Stimulated activated CD8-positive, alpha-beta memory T cell treated with anti-CD3 and anti-CD28 coated beads, Interleukin-12 subunit alpha, Interleukin-12 subunit beta, amount 100 ng/mL, for 24 hours (primary cell): ENCODE measurements around the gene PAK5.

Experiments used
- DNase-seq: peaks from one replicate; pipeline ENCODE4 v3.0.0-alpha.2; 2020; ENCODE audit errors: extremely low read depth

The PAK5 gene

DNA sequence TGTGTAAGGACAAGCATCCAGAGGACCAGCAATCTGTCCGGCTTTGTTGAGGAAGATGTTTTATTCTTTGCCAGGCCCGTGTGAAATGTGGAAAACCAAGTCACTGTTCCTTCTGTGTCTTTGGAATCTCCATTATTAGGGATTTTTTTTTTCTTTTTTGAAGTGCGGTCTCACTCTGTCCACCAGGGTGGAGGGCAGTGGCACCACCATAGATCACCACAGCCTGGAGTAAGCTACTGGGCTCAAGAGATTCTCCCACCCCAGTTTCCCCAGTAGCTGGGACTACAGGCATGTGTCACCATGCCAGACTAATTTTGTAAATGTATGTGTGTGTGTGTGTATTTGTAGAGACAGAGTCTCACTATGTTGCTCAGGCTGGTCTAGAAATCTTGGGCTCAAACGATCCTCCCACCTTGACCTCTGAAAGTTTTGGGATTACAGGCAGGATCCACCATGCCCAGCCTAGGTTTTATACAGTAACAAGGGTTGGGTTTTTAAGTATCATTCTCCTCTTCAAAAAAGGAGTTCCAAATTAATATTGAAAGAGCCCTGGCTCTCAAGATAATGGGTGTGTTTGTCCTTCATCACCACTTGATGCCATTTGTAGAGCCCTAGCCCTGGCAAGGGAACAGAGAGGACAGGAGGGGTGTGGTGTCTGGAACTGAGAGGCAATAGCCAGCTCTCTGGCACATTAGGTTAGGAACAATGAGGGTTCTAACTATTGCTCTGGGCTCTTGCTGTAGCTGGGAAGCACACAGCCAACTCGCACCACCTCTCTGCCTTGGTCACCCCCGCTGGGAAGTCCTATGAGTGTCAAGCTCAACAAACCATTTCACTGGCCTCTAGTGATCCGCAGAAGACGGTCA lies 321.3 kb downstream of the PAK5 start:
- no peak for DNase-seq

DNA sequence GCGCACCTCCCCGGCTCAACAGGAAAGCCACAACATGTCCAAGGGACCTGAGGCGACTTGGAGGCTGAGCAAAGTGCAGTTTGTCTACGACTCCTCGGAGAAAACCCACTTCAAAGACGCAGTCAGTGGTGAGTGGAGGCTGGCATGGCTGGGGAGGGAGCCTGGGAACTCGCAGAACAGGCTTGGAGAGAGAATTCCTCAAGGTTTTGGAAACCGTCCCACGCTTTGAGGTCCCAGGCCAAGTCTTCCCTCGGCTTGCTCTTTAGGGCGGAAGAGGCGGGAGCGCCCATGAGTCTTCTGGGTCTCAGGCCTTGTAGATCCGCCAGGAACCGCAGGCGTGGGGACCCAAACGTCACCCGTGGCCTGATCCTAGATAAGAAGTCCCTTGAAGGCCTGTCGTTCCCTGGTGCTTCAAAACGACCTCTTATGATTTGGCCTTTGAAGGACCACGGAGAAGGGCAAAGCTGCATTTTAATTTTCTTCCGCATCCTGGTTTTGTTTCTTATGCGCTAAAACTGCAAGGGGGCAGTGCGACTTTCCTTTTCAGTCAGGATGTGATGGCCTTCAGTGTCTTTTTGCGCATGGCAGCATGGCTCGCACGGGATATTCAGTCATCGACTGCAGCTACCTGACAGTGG lies 322.5 kb downstream of the PAK5 start:
- no peak for DNase-seq

DNA sequence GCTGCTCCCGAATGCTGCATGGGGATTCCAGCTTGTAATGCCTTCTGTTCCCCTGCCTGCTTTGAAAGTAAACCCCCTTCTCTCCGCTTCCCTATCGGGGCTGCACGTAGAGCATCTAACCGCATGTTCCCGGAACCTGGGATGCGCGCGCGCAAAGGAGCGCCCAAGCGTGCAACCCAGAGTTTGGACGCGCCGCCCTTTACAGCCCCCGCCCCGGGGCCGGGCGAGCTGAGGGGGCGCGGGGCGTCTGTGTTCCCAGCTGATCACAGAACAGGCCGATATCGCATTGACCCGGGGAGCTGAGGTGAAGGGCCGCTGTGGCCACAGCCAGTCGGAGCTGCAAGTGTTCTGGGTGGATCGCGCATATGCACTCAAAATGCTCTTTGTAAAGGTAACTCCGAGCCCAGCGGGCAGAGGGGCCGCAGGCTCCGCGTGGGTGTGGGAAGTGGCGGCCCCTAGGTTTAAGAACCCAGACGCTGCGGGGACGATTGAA lies 323.1 kb downstream of the PAK5 start:
- no peak for DNase-seq

DNA sequence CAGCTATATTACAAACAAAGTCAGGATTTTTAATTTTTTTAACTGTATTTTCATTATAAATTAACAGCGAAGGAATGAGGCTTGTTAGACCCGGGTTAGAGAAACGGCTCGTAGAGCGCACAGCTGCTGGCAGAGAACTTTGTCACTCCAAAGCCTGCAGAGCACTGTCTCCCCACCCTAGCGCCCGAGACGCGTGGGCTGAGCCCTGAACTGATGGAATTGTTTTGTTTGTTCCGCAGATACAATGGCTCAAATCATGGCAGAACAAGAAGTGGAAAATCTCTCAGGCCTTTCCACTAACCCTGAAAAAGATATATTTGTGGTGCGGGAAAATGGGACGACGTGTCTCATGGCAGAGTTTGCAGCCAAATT lies 323.7 kb downstream of the PAK5 start:
- DNase-seq: no peak

DNA sequence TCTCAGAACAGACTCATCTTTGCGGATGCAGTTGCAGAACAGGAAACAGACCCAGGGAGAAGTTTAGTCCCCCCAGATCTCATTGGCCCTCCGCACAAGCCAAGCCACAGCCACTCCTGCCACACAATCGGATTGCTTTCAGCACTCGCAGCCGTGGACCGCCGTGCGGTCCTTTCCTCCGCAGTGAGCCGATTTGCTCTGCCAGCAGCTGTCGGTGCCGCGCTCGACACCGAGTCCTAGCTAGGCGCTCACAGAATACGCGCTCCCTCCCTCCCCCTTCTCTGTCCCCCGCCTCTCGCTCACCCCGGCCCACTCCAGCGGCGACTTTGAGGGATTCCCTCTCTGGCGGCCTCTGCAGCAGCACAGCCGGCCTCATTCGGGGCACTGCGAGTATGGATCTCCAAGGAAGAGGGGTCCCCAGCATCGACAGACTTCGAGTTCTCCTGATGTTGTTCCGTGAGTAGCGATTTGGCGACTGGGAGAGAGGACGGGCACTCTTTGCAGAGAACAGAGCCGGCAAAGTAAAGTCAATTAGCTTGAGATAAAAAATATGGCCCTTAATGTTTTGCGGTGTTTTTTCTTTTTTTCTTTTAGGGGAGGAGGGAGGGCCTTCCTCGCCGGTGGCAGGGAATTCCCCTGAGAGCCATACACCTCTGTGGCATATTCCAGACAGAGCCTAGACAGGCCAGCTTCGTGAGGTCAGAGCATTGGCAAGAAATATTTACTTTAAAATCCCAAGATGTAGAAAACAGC lies 324.2 kb downstream of the PAK5 start, which contains the start of gene LAMP5:
Gene LAMP5, plus strand, starts transcription at position 130 of the 753 bp plus-strand sequence. Its CDS starts 263 bp downstream, at position 393.
- DNase-seq: no peak

DNA sequence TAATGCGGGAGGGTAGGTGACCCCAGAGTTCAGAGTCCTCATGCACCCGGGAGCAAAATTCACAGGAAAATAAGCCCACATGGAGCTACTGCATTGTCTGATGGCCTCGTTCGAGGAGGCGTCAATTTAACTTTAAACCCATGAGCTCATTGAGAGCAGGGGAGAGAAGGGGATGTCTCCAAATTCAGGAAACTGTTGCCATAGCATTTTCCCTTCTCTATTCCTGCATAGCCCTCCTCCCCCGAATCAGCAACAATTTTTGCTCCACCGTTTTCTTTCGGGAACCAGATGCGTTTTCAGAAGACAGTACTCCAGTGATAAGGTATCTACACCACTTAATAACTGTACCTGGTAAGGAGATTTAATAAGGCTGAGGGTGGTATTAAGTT lies 324.8 kb downstream of the PAK5 start:
- no peak for DNase-seq

DNA sequence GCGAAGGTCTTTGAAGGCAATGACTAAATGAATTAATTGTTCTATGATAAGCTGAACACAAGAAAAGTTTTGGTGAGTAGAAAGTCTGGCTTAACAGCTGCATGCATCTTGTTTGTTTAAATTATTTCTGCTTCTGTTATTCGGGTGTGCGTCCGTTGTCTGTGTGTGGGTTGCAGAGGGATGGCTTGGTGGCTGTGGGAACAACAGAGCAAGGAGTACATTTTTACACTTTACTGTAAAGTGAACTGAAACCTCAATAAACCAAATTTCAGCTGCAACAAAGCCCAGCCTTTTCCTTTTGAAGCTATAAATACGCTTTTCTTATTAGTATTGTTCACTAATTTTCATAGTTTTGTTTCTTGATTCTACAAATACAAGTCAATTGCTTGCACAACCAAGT lies 328.0 kb downstream of the PAK5 start:
- no peak for DNase-seq

DNA sequence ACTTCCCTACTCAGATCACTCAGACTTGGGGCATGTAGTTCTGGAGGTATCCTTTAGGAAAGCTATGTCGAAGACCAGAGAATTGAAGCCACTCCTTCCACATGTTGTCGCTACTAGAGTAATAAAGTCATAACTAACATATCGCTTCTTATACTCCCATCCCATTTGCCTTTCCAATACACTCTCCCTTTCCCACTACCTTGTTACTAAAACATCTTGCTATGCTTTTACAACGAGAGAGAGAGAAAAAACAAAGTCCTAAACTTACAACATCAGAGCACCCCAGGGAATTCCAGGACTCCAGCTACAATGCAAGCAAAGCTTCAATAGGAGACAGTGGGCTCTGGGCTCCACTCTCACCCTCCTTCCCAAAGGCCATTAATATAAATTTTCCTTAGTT lies 329.6 kb downstream of the PAK5 start:
- DNase-seq: no peak

DNA sequence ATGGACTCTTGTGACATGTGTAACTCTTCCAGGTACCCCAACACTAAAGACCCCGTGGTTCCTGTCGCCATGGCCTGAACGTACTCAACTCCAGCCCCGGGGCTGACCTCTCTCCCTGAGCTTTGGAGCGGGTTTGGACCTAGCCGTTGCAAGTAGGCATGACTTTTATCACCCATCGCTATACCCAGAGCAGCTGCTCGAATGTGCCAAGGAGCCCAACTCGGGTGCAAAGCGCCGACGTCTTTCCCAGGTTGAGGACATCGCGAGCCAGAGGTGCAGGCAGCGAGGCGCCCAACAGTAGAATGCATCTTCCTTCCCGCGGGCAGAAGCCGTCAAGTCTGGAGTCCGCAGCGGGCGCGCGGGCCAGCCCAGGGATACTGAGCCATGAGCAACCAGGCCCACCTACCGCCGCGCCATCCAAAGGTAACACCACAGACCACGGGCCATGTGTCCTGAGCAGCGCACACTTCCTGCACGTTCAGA lies 330.1 kb downstream of the PAK5 start:
- no peak for DNase-seq

DNA sequence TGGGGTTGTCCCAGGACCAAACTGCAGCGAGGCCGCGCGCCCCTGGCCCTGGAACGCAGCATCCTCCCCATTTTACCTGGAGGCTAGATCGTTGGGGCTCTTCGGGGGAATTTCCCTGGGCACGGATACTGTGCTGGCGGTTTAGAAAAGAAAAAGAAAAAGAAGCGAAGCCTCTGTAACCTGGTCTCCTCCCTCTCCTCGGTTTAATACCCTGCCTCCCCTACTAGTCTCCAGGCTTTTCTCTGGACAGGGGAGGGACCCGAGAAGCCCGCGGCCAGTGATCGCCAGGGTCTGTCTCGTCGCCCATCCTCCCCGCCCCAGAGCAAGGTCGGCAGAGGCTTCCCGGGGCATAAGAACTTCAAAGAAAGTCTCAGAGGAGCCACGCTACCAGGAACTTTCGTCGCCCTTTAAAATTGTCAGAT lies 330.6 kb downstream of the PAK5 start:
- no peak for DNase-seq

DNA sequence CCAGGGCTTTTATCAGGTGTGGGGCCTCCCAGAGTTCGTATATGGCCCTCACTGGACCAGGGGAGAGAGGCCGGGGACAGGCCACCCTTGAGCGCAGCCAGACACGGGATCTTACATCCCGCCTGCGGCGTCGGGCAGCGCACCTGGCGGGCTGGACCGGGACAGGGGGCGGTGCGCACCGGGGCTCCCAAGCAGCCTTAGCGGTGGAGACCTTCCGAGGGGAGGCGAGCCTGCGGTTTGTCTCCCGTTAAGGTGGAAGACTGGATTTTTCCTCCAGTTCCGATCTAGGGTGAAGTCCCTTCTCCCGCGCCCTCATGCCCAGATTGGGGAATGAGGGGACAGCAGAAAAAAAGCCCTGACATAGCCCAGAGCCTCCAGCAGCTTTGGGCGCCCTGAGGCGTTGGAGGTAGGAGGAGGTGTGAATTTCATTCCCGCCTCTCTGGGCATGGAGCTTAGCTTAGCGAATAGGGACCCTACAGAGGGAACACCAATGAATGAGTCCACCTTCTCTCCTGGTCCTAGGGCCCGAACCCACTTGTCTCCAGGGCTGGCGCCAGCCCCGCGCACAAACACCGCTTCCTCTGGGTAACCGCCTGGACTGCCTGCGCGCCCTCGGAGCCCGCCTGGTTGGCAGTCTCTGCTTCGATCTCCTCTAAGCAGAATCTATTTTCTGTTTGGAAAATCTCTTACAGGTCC lies 331.2 kb downstream of the PAK5 start:
- no peak for DNase-seq

DNA sequence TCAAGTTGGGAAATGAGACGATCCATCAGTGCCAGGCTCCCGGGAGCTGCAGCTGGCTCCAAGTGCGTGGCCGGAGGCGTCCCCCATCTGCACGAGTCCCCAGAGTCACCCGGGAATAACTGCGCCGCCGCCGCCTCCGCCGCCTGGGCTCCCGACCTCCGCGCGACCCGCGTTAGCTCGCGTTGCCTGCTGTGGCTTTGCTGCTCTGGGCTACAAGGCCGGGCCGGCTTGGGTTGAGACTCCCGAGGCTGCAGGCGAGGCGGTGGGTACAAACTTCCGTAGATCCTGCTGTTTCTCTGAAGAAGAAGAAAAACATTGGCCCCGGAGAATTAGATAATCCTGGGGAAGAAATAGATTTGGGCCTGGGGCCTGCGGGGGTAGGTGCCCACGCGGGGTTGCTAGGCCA lies 331.9 kb downstream of the PAK5 start:
- no peak for DNase-seq

DNA sequence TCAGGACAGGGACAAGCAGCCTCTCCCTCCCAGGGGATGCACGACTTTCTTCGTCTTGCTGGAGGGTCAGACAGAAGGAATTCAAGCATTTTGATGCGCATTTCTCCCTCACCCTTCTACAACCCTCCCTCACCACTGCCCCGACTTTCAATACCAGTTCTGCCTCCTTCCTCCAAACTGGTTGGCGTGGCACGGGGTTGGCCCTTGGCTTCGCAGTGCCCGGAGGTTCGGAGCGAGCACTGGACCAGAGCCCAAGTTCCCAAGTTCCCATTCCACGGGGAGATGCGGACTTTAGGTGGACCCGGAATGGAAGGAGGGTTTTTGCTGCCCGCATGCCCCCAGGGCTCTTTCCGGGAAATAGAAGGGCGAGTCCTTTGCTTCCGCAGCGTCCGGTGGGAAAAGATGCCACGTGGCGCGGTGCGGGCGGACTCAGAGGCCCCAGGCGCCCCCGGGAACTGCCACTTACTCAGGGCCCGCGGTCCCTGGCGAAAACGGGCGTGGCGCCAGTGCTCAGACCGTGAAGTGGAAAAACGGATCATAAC lies 332.5 kb downstream of the PAK5 start:
- DNase-seq: no peak

DNA sequence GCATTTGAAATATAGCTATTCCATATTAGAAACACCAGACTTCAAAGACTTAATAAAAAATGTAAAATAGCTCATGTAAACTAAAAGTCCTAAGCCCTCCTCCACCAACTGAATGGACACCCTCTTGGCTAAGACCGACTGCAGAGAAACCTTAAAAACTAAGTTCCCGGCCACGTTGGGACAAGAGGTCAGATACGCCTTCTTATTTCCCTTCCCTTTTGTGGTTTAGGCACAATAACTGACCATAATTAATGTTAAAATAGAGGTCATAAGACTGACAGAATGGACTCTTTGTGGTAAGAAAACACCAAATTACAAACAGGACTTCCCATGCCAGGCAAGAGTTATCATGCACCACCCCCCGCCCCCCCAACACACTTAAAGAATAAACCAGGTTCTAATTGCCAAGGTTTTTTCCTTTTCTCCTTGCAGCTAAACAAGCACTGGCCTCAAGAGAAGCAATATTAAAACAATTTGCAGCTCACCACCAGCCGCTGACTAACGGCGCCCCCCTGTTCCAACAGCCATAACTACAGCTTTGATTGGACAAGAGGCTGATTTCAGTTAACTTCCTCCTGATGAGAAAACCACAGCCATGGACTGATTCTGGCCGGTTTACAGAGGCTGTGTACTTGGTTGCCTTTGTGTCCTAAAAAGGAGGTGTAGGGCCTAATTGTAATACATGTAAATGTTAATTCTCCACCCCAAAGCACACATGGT lies 335.2 kb downstream of the PAK5 start:
- DNase-seq: no peak

DNA sequence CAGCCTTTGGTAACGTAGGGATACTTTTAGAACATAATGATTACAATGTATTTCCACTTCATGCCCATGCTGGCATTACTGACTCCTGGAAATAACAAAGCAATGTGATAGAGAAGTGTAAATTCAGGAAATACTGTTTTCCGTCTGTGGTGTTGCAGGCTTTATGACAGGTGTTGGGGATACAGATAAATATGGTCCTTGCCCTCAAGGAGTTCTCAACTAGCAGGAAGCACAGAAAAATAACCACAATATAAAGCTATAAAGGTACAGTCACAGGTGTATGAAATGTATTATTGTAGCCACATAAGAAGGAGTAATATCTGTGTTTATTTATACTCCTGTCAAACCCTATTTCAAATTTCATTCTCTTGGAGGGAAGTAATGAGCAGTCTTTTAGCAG lies 337.4 kb downstream of the PAK5 start:
- DNase-seq: no peak

DNA sequence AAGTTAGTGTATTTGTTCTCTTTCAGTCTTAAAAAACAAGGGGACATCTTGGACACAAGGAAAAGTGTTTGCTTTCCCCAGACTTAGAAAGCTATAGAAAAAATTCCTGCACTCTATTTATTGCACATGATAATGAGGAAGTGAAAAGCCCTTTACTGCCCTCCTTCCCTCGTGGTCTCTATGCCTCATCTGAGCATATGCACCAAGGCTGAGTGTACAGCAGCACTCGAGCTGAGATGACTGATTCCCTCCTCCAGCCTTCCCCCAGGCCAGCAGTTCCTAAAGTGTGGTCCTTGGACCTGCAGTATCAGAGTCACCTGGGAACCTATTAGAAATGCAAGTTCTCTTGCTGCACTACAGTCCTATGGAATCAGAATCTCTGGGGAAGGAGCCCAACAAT lies 338.8 kb downstream of the PAK5 start:
- no peak for DNase-seq

DNA sequence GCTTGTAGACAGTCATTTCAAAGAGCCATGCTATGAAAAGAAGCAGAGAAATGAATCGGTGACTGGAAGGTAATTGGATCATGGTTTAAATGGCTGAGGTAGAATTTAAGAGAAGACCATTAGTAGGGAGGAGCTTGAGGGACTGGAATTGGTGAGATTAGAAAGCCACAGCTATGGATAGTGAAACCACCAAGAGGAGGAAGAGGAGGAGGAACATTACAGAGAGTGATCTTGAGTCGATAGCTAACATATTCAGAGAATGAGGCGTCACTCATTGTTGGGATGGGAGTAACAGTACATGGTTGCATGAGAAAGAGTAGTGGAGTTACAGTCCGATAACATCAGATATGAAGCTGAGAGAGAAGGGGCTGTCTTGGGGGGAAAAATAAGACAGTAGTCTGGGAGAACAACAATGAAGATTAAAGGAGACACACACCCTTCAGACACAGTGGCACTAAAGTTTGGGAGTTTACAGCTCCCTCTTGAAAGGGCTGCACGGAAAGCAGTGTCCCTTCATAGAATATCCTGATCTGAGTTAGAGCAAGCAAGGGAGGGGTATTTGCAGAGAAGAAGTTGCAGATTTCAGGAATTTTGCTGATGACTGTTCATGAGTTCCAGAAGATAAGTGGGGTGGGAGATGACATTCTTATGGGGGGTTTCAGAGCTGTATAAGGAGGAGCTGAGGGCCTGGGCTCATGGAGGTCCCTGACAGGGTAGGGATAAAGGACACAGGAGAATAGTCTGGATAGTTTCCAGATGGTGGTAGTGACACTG lies 339.6 kb downstream of the PAK5 start:
- no peak for DNase-seq

DNA sequence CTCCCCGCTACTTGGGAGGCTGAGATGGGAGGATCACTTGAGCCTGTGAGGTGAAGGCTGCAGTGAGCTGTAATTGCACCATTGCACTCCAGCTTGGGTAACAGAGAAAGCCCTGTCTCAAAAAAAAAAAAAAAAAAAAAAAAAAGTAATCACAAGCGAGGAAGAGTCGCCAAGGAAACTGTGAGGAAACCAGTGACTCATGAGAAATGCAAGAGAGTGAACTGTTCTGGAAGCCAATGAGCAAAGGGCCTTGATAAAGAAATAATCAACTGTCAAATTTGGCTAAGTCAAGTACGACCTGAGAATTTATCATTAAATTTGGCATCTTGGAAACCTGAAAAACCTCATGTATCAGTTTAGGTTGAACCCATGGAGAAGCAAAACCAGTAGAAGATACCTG lies 340.6 kb downstream of the PAK5 start:
- DNase-seq: no peak

DNA sequence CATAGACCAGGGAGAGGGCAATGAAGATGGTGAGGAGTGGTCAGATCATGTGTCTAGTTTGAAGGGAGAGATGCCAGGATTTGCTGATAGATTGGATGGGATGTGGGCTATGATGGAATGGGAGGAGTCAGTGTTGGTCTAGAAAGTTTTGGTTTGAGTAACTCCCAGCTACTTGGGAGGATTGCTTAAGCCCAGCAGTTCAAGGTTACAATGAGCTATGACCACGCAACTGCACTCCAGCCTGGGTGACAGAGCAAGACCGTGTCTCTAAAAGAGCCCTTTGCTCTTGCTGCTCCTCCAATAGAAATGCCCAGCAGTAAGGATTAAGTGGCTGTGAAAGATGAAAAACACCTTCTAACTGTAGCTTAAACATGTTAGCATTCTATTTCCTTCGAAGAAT lies 342.7 kb downstream of the PAK5 start:
- no peak for DNase-seq

DNA sequence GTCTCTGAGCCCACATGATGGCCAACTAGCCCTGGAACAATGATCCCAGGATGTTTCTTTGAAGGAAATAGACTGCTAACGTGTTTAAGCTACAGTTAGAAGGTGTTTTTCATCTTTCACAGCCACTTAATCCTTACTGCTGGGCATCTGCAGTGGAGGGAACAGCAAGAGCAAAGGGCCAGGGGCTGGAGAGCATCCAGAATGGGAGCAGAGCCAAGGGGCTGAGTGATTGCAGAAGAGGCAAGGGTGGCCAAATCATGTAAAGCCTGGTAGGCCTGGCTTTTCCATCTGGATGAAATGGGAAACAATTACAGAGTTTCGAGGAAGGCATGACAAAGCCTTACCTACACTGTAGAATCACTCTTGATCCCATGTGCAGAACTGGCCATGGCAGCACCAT lies 343.2 kb downstream of the PAK5 start:
- no peak for DNase-seq
